HCT116 (cell line): ENCODE data around the gene USP31.

ENCODE experiments used
- EZH2phosphoT487 ChIP-seq: fragments of 200-600 bp; IDR thresholded peaks from 2 replicates; pipeline ENCODE4 v1.6.1; 2018; ENCODE audit warnings: antibody characterized with exemption, borderline replicate concordance
- POLR2AphosphoS5 ChIP-seq: IDR thresholded peaks from 2 replicates; pipeline ENCODE4 v1.6.1; 2011; ENCODE audit warnings: mild to moderate bottlenecking, low read depth, low read length, moderate library complexity
- TCF7L2 ChIP-seq: IDR thresholded peaks from 2 replicates; pipeline ENCODE4 v1.7.0; 2011; ENCODE audit warnings: borderline replicate concordance, inconsistent platforms; ENCODE audit not compliant: insufficient read depth, insufficient read length; ENCODE audit errors: extremely low read depth
- YY1 ChIP-seq: IDR thresholded peaks from 2 replicates; pipeline ENCODE4 v1.6.1; 2011; ENCODE audit warnings: low read length, low read depth, moderate library complexity, mild to moderate bottlenecking; ENCODE audit not compliant: insufficient replicate concordance; ENCODE audit errors: extremely low read depth
- ZNF274 ChIP-seq: fragments of 200-500 bp; sonication (Bioruptor generic); IDR thresholded peaks from 2 replicates; pipeline ENCODE4 v1.6.1; 2014; ENCODE audit warnings: mild to moderate bottlenecking, low read depth, low read length, inconsistent platforms
- TF ChIP-seq, protein P1 (sequence below), 3 experiments: fragments of 200-600 bp in 1 of 3; sonication (generic) in 1 of 3; IDR thresholded peaks in 2 of 3; conservative IDR thresholded peaks in 1 of 3; 2 replicates each; pipeline ENCODE4 v1.5.1; 2012 to 2017; ENCODE audit warnings: low read depth in 2 of 3, low read length in 2 of 3, antibody characterized with exemption in 1 of 3, borderline replicate concordance in 1 of 3, control low read depth in 1 of 3, mild to moderate bottlenecking in 1 of 3, mixed read lengths in 1 of 3, mixed run types in 1 of 3, moderate library complexity in 1 of 3; ENCODE audit not compliant: insufficient read depth in 1 of 3
- TF ChIP-seq, protein P2 (sequence below): IDR thresholded peaks from 2 replicates; pipeline ENCODE4 v1.6.1; 2012

DNA sequence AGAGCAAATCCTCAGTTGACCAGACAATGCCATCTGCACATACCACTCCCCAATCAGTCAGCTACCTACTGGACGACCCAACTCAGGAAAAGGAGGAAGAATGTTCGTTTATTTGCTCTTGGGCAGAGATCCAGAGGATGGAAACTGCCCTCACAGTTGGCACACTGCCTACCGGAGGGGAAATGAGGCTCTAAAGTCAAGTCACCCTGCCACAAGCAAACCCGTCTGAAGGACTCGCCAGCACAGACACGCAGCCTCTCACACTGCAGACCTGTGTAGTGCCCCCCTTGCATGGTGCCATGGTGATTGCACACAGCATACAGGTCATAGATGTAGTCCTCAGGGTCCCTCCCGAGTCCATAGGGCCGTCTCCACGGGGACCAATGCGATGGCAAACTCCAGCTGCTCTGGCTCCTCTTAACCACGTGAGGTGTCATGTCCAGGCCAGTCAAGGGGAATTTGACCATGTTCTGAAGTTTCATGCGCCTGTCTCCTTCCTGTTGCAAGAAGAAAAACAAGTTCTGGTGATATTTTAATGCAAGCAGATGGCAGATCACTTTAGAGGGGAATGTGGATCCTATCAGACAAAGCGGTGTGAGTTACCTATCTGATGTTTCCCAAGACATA lies 69.5 kb downstream of the USP31 start:
- TF ChIP-seq POLR2AphosphoS5 (no peak), ZNF274 (no peak), EZH2phosphoT487 (no peak), TCF7L2 (no peak), YY1 (no peak)
- TF ChIP-seq, protein P1, sequence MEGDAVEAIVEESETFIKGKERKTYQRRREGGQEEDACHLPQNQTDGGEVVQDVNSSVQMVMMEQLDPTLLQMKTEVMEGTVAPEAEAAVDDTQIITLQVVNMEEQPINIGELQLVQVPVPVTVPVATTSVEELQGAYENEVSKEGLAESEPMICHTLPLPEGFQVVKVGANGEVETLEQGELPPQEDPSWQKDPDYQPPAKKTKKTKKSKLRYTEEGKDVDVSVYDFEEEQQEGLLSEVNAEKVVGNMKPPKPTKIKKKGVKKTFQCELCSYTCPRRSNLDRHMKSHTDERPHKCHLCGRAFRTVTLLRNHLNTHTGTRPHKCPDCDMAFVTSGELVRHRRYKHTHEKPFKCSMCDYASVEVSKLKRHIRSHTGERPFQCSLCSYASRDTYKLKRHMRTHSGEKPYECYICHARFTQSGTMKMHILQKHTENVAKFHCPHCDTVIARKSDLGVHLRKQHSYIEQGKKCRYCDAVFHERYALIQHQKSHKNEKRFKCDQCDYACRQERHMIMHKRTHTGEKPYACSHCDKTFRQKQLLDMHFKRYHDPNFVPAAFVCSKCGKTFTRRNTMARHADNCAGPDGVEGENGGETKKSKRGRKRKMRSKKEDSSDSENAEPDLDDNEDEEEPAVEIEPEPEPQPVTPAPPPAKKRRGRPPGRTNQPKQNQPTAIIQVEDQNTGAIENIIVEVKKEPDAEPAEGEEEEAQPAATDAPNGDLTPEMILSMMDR (IDR thresholded peaks at IDR 0.05 in 2 of 3, conservative IDR thresholded peaks at IDR 0.05 in 1 of 3; ENCODE audit: borderline replicate concordance in 1 of 3, insufficient read depth in 1 of 3, low read depth in 2 of 3, low read length in 2 of 3), result no peak
- TF ChIP-seq, protein P2, sequence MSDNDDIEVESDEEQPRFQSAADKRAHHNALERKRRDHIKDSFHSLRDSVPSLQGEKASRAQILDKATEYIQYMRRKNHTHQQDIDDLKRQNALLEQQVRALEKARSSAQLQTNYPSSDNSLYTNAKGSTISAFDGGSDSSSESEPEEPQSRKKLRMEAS, result no peak
